HG02870 (cell line): ENCODE results near the gene ISY1.
"Not testable (repeated sequence)": the region's sequence is repeated elsewhere in the genome, so short reads cannot be mapped to it uniquely, and the experiment has no call there.

Experiments
- ATAC-seq: cut with Tn5 transposase; IDR thresholded peaks from one replicate; pipeline ENCODE4 v1.9.1; 2021; ENCODE audit warnings: mild to moderate bottlenecking, moderate library complexity; ENCODE audit not compliant: unreplicated experiment

The ISY1 gene

GRCh38 chr3:129173206-129173605 is 12.3 kb upstream of the ISY1 start:
- ATAC-seq = no peak

- ATAC-seq = no peak
Measured at GRCh38 chr3:129166579-129167332, 5.9 kb upstream of the ISY1 start.

GRCh38 chr3:129165594-129165993 is 4.7 kb upstream of the ISY1 start:
- ATAC-seq = not testable (repeated sequence)

- ATAC-seq = no peak
Measured at GRCh38 chr3:129164500-129164899, 3.6 kb upstream of the ISY1 start.

- no peak for ATAC-seq
Measured at GRCh38 chr3:129162729-129163579, 2.1 kb upstream of the ISY1 start.

GRCh38 chr3:129161860-129162271 is 1.0 kb upstream of the ISY1 start:
- no peak for ATAC-seq

GRCh38 chr3:129144786-129145185 is 16.1 kb downstream of the ISY1 start:
- no peak for ATAC-seq

- ATAC-seq = not testable (repeated sequence)
Measured at GRCh38 chr3:129141011-129141410, 19.9 kb downstream of the ISY1 start.

- ATAC-seq = no peak
Measured at GRCh38 chr3:129139911-129140310, 21.0 kb downstream of the ISY1 start.

- ATAC-seq = not testable (repeated sequence)
Measured at GRCh38 chr3:129136275-129136674, 24.6 kb downstream of the ISY1 start.

- ATAC-seq = no peak
Measured at GRCh38 chr3:129132097-129132866, 28.6 kb downstream of the ISY1 start.

- ATAC-seq = no peak
Measured at GRCh38 chr3:129131465-129132088, 29.3 kb downstream of the ISY1 start.

GRCh38 chr3:129130291-129130813 is 30.5 kb downstream of the ISY1 start:
- no peak for ATAC-seq

GRCh38 chr3:129128357-129129155 is 32.3 kb downstream of the ISY1 start:
- no peak for ATAC-seq

GRCh38 chr3:129126726-129127280 is 34.1 kb downstream of the ISY1 start:
- no peak for ATAC-seq

GRCh38 chr3:129123314-129124060 is 37.4 kb downstream of the ISY1 start:
- no peak for ATAC-seq

- ATAC-seq = no peak
Measured at GRCh38 chr3:129122412-129123011, 38.4 kb downstream of the ISY1 start.

- peak; percentile 29 for ATAC-seq
Measured at GRCh38 chr3:129121792-129122411, 39.0 kb downstream of the ISY1 start, which contains the start of gene RAB43. TSS of gene RAB43 (minus strand) at chr3:129121804. CDS start at chr3:129121489, 315 bp downstream.
